Heart left ventricle (tissue), 16 donors: ENCODE results near the gene TXLNG. TPM values are rescaled to one million over a fixed set of nuclear protein-coding genes. Genes with fewer than 3 reads are reported as not detected.

Source experiments
- ATAC-seq, 4 donors: fragments of 200-7000 bp; cut with Tn5 transposase; one replicate each; pipeline ENCODE4 v1.9.1; 2020 to 2022; ENCODE audit warnings: moderate library complexity in 4 of 4, mild to moderate bottlenecking in 3 of 4, moderate number of reproducible peaks in 1 of 4
- DNase-seq, 5 donors: peaks; one replicate each; pipeline ENCODE4 v3.0.0-alpha.2; 2020
- H3K27ac ChIP-seq, 12 donors: fragments of 200-600 bp; sonication (generic) in 4 of 12; one replicate each; pipeline versions ENCODE4 v1.5.0 to v1.8.0; 2016 to 2022; ENCODE audit warnings: mild to moderate bottlenecking in 2 of 12
- H3K27me3 ChIP-seq, 9 donors: fragments of 200-600 bp; sonication (generic) in 2 of 9; one replicate each; pipeline versions ENCODE4 v1.5.1 to v1.8.0; 2016 to 2022; ENCODE audit warnings: mild to moderate bottlenecking in 3 of 9
- H3K36me3 ChIP-seq, 9 donors: fragments of 200-600 bp; sonication (generic) in 2 of 9; one replicate each; pipeline versions ENCODE4 v1.5.0 to v1.8.0; 2018 to 2022; ENCODE audit warnings: mild to moderate bottlenecking in 2 of 9
- H3K4me1 ChIP-seq, 12 donors: fragments of 200-600 bp; sonication (generic) in 4 of 12; one replicate each; pipeline versions ENCODE4 v1.5.0 to v1.8.0; 2016 to 2022; ENCODE audit warnings: mild to moderate bottlenecking in 3 of 12
- H3K4me3 ChIP-seq, 12 donors: fragments of 200-600 bp; sonication (generic) in 4 of 12; one replicate each; pipeline versions ENCODE4 v1.5.0 to v1.8.0; 2017 to 2022; ENCODE audit warnings: mild to moderate bottlenecking in 9 of 12, moderate library complexity in 4 of 12
- H3K9me3 ChIP-seq, 12 donors: fragments of 200-600 bp; sonication (generic) in 4 of 12; one replicate each; pipeline versions ENCODE4 v1.5.0 to v1.8.0; 2016 to 2022; ENCODE audit warnings: mild to moderate bottlenecking in 1 of 12
- CTCF ChIP-seq, 12 donors: fragments of 200-600 bp; sonication (generic) in 4 of 12; IDR thresholded peaks; one replicate each; pipeline versions ENCODE4 v1.5.0 to v1.8.0; 2018 to 2022; ENCODE audit warnings: antibody characterized with exemption in 12 of 12, mild to moderate bottlenecking in 5 of 12
- POLR2A ChIP-seq, 2 donors: fragments of 450-650 bp; IDR thresholded peaks; one replicate each; pipeline ENCODE4 v1.6.1; 2017; ENCODE audit warnings: antibody characterized with exemption in 2 of 2, mild to moderate bottlenecking in 2 of 2, moderate library complexity in 2 of 2
- WGBS, 4 donors: extraction: QIAGEN DNeasy Blood & Tissue Kit in 2 of 4; methylation state at CpG; one replicate each; pipeline versions ENCODE4 v1.1.5 to v1.1.7; 2013 to 2018; 5-methylcytosine and 5-hydroxymethylcytosine counted together
- intact Hi-C, 10 donors: fragments of 100-400 bp; cut with DNase I; formaldehyde crosslinking; loops; one replicate each; pipeline versions ENCODE4 v1.11.1 to v1.14.2; 2022
- polyA plus RNA-seq, 2 donors: library from polyadenylated mRNA; stranded (reverse); fragments of 200-250 nt; gene quantifications; one replicate each; pipeline ENCODE4 v1.2.3, GENCODE V29; 2013
- total RNA-seq, 9 donors: library from RNA; depleted of rRNA in 2 of 9; stranded (reverse); fragments of >200 nt in 2 of 9; fragmentation: NEBNext Ultra II Directional in 3 of 9; extraction: Animal tissue kit (Norgen Biotek cat#: 25700) in 3 of 9; gene quantifications; one replicate each; pipeline versions ENCODE4 v1.1.0 to v1.2.4, GENCODE V29; 2016 to 2023
- donor health status: ischemic (EF 13 %, LVEDD 7.1; RV severe dilation, severe dysfunction).
- donor health status: healthy with polysubstance abuse.
- donor health status: DM: no; HTN: yes; CAD: no.
- donor health status: DM: no; HTN: no; CAD: no.
- donor health status: ischemic (EF 25% LVEDD 6.9; RV normal size, moderate dysfunction).
- donor health status: ischemic (EF 25% LVEDD 5.7; RV mildly dilated, moderate dysfunction).
- donor health status: healthy.
- donor health status: DM: yes; HTN: yes; CAD: no.
- donor health status: ischemic (EF 35%, LVEDD 5.7; RV mildly dilated, moderate dysfunction).
- donor health status: nonischemic (EF 11% LVEDD 7.7; RV severe dilation, severe dysfunction).
- donor health status: DM: yes; HTN: yes; CAD: no.
- donor health status: PGD.
- donor health status: ischemic (EF 29% LVEDD 5.4; RV normal size, mild dysfunction).
- donor health status: nonischemic (EF 23%, LVEDD 6.1; RV moderate dilation, normal function).

Gene TXLNG
- total and polyA plus RNA-seq, 11 donors: 3.0 to 8.1 (median 6.2) TPM

GRCh38 chrX:16851421-16851820, 65.2 kb downstream of the TXLNG start:
- WGBS, 4 donors: 48 to 70% (median 64%) methylated on average over 1 of the region's 1 CpG
- ATAC-seq (no peak), DNase-seq (no peak)
- no peak for TF ChIP-seq CTCF (IDR thresholded peaks at IDR 0.05)
- TF ChIP-seq POLR2A (IDR thresholded peaks at IDR 0.05): no peak
- Histone ChIP-seq H3K4me1 (no peaks in the 10 kb centered on the region), H3K4me3 (no peak overlapping the region), H3K9me3 (no peaks in the 10 kb centered on the region), H3K36me3 (peaks cover 0 to 94% (median 65%) of the 10 kb centered on the region in 9 donors), H3K27ac (no peak overlapping the region), H3K27me3 (peaks cover 0 to 17% (median 0%) of the 10 kb centered on the region in 9 donors)
- intact Hi-C loops: no loop called here

GRCh38 chrX:16851827-16852226, 65.6 kb downstream of the TXLNG start:
- H3K4me3 ChIP-seq: no peak overlapping the region
- H3K36me3 ChIP-seq: peaks cover 0 to 94% (median 66%) of the 10 kb centered on the region in 9 donors
- no peak overlapping the region for H3K27ac ChIP-seq
- ATAC-seq: no peak
- TF ChIP-seq POLR2A (IDR thresholded peaks at IDR 0.05): no peak
- no peak for TF ChIP-seq CTCF (IDR thresholded peaks at IDR 0.05)
- no peaks in the 10 kb centered on the region for H3K9me3 ChIP-seq
- H3K27me3 ChIP-seq: peaks cover 0 to 20% (median 0%) of the 10 kb centered on the region in 9 donors
- intact Hi-C loops: no loop called here
- H3K4me1 ChIP-seq: no peaks in the 10 kb centered on the region
- 82 to 92% (median 90%) methylated on average over 3 of the region's 3 CpGs for WGBS, 4 donors
- no peak for DNase-seq

GRCh38 chrX:16852617-16853179, 66.4 kb downstream of the TXLNG start:
- ATAC-seq: no peak
- H3K27ac ChIP-seq: no peak overlapping the region
- no peak for DNase-seq
- 85 to 96% (median 95%) methylated on average over 12 of the region's 12 CpGs for WGBS, 4 donors
- TF ChIP-seq POLR2A (IDR thresholded peaks at IDR 0.05) (no peak), CTCF (IDR thresholded peaks at IDR 0.05) (no peak)
- peaks cover 0 to 20% (median 0%) of the 10 kb centered on the region in 9 donors for H3K27me3 ChIP-seq
- no peaks in the 10 kb centered on the region for H3K4me1 ChIP-seq
- H3K36me3 ChIP-seq: peaks cover 0 to 94% (median 72%) of the 10 kb centered on the region in 9 donors
- no peaks in the 10 kb centered on the region for H3K9me3 ChIP-seq
- H3K4me3 ChIP-seq: no peak overlapping the region
- intact Hi-C loops: no loop called here

GRCh38 chrX:16853537-16853936, 67.3 kb downstream of the TXLNG start:
- Histone ChIP-seq H3K4me1 (peaks cover 0 to 5% (median 0%) of the 10 kb centered on the region in 12 donors), H3K36me3 (peaks cover 0 to 91% (median 71%) of the 10 kb centered on the region in 9 donors), H3K4me3 (no peak overlapping the region), H3K9me3 (no peaks in the 10 kb centered on the region), H3K27me3 (peaks cover 0 to 15% (median 0%) of the 10 kb centered on the region in 9 donors), H3K27ac (no peak overlapping the region)
- no peak for DNase-seq
- TF ChIP-seq CTCF (IDR thresholded peaks at IDR 0.05) (no peak), POLR2A (IDR thresholded peaks at IDR 0.05) (no peak)
- 84 to 90% (median 86%) methylated on average over 3 of the region's 3 CpGs for WGBS, 4 donors
- ATAC-seq: no peak
- intact Hi-C loops: no loop called here
